ENCODE measurements around the gene H2AZ2. TPM values are rescaled to one million over a fixed set of nuclear protein-coding genes. Genes with fewer than 3 reads are reported as not detected.

Gene H2AZ2
- total RNA-seq = 100 to 1,000 TPM; 340 to 341 TPM

GRCh38 chr7:44847920-44848634 is at the start of gene H2AZ2:
H2AZ2 (minus strand) TSS chr7:44848087; CDS start chr7:44847971, 116 bp downstream.

GRCh38 chr7:44885394-44886317 is 37.8 kb upstream of the H2AZ2 start, which contains the start of gene PURB:
PURB (minus strand) TSS chr7:44885530; CDS start chr7:44885348, 182 bp downstream.

GRCh38 chr7:44796504-44797328 is 51.2 kb downstream of the H2AZ2 start, which contains the start of gene PPIA:
PPIA (plus strand) TSS chr7:44796681; CDS start chr7:44796725, 44 bp downstream.

Other genes starting within 250 kb of the H2AZ2 start
- 100 to 1,000 TPM in 1 of 2 experiments, 10 to 100 TPM in 1; 98.8 to 110 TPM for gene OGDH, start 241.5 kb downstream of the H2AZ2 start, total RNA-seq
- gene ZMIZ2, start 99.2 kb downstream of the H2AZ2 start, total RNA-seq = 100 to 1,000 TPM in 1 of 2 experiments, 10 to 100 TPM in 1; 98.4 to 108 TPM
- 1,000 to 10,000 TPM; 2,212 to 2,296 TPM for gene PPIA, start 51.4 kb downstream of the H2AZ2 start, total RNA-seq
- gene PURB, start 37.4 kb upstream of the H2AZ2 start, total RNA-seq = 10 to 100 TPM; 22.9 to 24.2 TPM
- gene MYO1G, start 130.9 kb upstream of the H2AZ2 start, total RNA-seq = 100 to 1,000 TPM; 371 to 382 TPM
- gene CCM2, start 152.1 kb upstream of the H2AZ2 start, total RNA-seq = 100 to 1,000 TPM; 118 to 125 TPM
- gene NACAD, start 240.9 kb upstream of the H2AZ2 start, total RNA-seq = not detected